HG02938 (cell line): ENCODE data around the gene BCO2.
"Not testable (repeated sequence)": the region's sequence is repeated elsewhere in the genome, so short reads cannot be mapped to it uniquely, and the experiment has no call there.

ENCODE experiments used
- ATAC-seq: cut with Tn5 transposase; IDR thresholded peaks from one replicate; pipeline ENCODE4 v1.9.1; 2021; ENCODE audit warnings: mild to moderate bottlenecking, moderate library complexity; ENCODE audit not compliant: unreplicated experiment

The BCO2 gene

GRCh38 chr11:112165049-112165448, 10.3 kb upstream of the BCO2 start:
- no peak for ATAC-seq

- no peak for ATAC-seq
Observed at GRCh38 chr11:112166562-112166961, 8.8 kb upstream of the BCO2 start.

- ATAC-seq = no peak
Observed at GRCh38 chr11:112167145-112167544, 8.2 kb upstream of the BCO2 start, which contains the start of gene TEX12. Gene TEX12 (plus strand): TSS chr11:112167372. CDS start chr11:112169269, 1,897 bp downstream.

GRCh38 chr11:112172362-112172994, 2.8 kb upstream of the BCO2 start:
- peak; percentile 65 for ATAC-seq

GRCh38 chr11:112173152-112173551, 2.2 kb upstream of the BCO2 start:
- ATAC-seq = no peak

- ATAC-seq = no peak
Observed at GRCh38 chr11:112175599-112175952, 264 bp downstream of the BCO2 start.

GRCh38 chr11:112176077-112176476, 765 bp downstream of the BCO2 start:
- ATAC-seq = no peak

- ATAC-seq = no peak
Observed at GRCh38 chr11:112177589-112177988, 2.3 kb downstream of the BCO2 start.

GRCh38 chr11:112178428-112178827, 3.1 kb downstream of the BCO2 start:
- ATAC-seq = no peak

- ATAC-seq = no peak
Observed at GRCh38 chr11:112178936-112179335, 3.6 kb downstream of the BCO2 start.

GRCh38 chr11:112179601-112180000, 4.3 kb downstream of the BCO2 start:
- no peak for ATAC-seq

GRCh38 chr11:112182867-112183266, 7.6 kb downstream of the BCO2 start:
- ATAC-seq = no peak

GRCh38 chr11:112185883-112186282, 10.6 kb downstream of the BCO2 start:
- no peak for ATAC-seq

GRCh38 chr11:112186304-112186703, 11.0 kb downstream of the BCO2 start:
- ATAC-seq = no peak

GRCh38 chr11:112195113-112195512, 19.8 kb downstream of the BCO2 start:
- ATAC-seq = not testable (repeated sequence)

GRCh38 chr11:112195951-112196351, 20.6 kb downstream of the BCO2 start:
- ATAC-seq = no peak

- no peak for ATAC-seq
Observed at GRCh38 chr11:112196519-112197087, 21.3 kb downstream of the BCO2 start.

GRCh38 chr11:112199101-112199500, 23.8 kb downstream of the BCO2 start:
- ATAC-seq = not testable (repeated sequence)

GRCh38 chr11:112200252-112200651, 24.9 kb downstream of the BCO2 start:
- no peak for ATAC-seq

- no peak for ATAC-seq
Observed at GRCh38 chr11:112206071-112206470, 30.8 kb downstream of the BCO2 start.

GRCh38 chr11:112210890-112211289, 35.6 kb downstream of the BCO2 start:
- ATAC-seq = no peak

- ATAC-seq = no peak
Observed at GRCh38 chr11:112211536-112211935, 36.2 kb downstream of the BCO2 start.

- no peak for ATAC-seq
Observed at GRCh38 chr11:112212290-112212689, 37.0 kb downstream of the BCO2 start.
